Stimulated activated memory B cell treated with anti-CD40 and anti-IgM and Interleukin-4, amounts not matched to agents 10 μg/mL and 1 μg/mL and 100 μg/mL, for 72 hours (primary cell): ENCODE data around the gene IGSF21.

Experiments
- ATAC-seq: fragments of 150-1000 bp; cut with Tn5 transposase; 2 replicates; pipeline ENCODE4 v1.10.0; 2021
- H3K27ac Mint-ChIP-seq: one replicate; pipeline ENCODE4 v1.8.0; 2022; ENCODE audit warnings: mild to moderate bottlenecking, mixed read lengths
- H3K27me3 Mint-ChIP-seq: one replicate; pipeline ENCODE4 v1.8.0; 2022; ENCODE audit warnings: mixed read lengths
- H3K36me3 Mint-ChIP-seq: one replicate; pipeline ENCODE4 v1.8.0; 2022; ENCODE audit warnings: mixed read lengths
- H3K4me1 Mint-ChIP-seq: one replicate; pipeline ENCODE4 v1.8.0; 2022; ENCODE audit warnings: mixed read lengths
- H3K4me3 Mint-ChIP-seq: one replicate; pipeline ENCODE4 v1.8.0; 2022; ENCODE audit warnings: mild to moderate bottlenecking, moderate library complexity, mixed read lengths
- H3K9me3 Mint-ChIP-seq: one replicate; pipeline ENCODE4 v1.8.0; 2022; ENCODE audit warnings: mixed read lengths

The IGSF21 gene

GRCh38 chr1:18190598-18190997 is 83.0 kb downstream of the IGSF21 start:
- Mint-ChIP-seq H3K4me3 (no peak overlapping the region), H3K27me3 (peaks cover 25% of the 10 kb centered on the region), H3K4me1 (no peaks in the 10 kb centered on the region), H3K36me3 (no peaks in the 10 kb centered on the region), H3K9me3 (no peaks in the 10 kb centered on the region), H3K27ac (no peak overlapping the region)
- no peak for ATAC-seq

DNA sequence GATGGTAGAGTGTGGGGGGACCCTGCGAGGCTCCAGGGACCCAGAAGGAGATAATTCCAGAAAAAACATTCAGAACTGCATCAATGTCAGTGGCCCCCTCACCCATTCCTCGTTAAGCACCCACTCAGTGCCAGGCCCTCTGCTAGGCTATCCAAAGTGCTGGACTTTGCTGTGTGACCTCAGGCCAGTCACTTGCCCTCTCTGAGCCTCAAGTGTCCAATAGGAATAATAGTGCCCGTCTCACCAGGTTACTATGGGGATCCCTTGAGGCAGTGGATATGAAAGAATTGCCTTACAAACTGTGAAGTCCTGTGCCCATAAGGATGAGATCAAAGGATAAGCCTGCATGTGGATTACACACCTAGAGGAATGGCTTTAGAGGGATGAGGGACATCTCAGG is 83.4 kb downstream of the IGSF21 start:
- no peaks in the 10 kb centered on the region for H3K9me3 Mint-ChIP-seq
- H3K36me3 Mint-ChIP-seq: no peaks in the 10 kb centered on the region
- peaks cover 29% of the 10 kb centered on the region for H3K27me3 Mint-ChIP-seq
- ATAC-seq: no peak
- no peak overlapping the region for H3K4me3 Mint-ChIP-seq
- H3K27ac Mint-ChIP-seq: no peak overlapping the region
- H3K4me1 Mint-ChIP-seq: no peaks in the 10 kb centered on the region

DNA sequence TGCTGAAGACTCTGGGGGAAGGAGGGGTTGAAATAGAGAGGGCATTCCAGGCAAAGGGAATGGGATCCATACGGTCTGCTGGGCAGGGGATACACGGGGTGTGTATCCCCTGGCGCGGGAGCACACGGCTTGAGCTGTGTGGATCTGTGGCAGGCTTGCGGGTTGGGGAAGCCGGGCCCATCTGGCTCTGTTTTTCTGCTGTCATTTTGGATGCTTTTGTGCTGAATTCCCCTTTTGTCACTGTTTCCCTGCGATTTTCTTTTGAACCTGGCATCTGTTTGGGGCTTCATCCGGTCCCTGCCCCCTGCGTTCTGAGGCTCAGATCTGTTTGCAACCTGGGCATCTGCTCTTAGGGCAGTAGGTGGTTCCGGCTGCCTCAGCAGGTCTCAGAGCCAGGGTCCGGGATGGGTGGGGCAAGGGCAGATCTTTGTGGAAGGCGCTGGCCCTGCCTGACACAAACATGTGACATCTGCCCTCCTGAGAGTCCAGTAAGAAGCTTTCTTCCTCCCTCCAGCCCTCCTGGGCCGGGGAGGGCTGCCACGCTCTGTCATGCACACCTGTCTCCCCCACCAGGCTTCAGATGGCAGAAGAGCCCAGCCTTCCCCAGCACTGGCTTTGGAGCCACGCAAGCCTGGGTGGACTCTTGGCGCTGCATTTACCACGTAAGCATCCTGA is 84.0 kb downstream of the IGSF21 start:
- no peaks in the 10 kb centered on the region for H3K9me3 Mint-ChIP-seq
- no peaks in the 10 kb centered on the region for H3K36me3 Mint-ChIP-seq
- no peak overlapping the region for H3K27ac Mint-ChIP-seq
- no peaks in the 10 kb centered on the region for H3K4me1 Mint-ChIP-seq
- no peak overlapping the region for H3K4me3 Mint-ChIP-seq
- peaks cover 33% of the 10 kb centered on the region for H3K27me3 Mint-ChIP-seq
- no peak for ATAC-seq

DNA sequence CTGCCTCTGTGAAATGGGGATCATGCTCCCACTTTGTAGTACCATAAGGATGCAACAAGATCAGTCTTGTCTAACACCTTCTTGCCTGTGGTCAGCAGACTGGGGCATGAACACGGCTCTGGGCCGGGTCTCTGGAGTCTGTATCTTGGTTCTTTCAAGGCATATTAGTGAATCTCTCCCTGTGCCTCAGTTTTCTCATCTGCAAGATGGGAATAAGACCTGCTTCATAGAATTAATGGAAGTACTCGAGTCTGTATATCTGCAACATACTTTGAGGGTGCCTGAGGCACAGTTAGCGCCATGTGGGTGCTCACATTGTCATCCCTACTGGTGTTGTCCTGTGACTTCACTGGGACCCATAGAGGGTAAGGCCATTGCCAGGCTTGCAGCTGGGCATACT is 84.6 kb downstream of the IGSF21 start:
- H3K9me3 Mint-ChIP-seq: no peaks in the 10 kb centered on the region
- H3K27me3 Mint-ChIP-seq: peaks cover 33% of the 10 kb centered on the region
- H3K4me1 Mint-ChIP-seq: no peaks in the 10 kb centered on the region
- H3K27ac Mint-ChIP-seq: no peak overlapping the region
- no peak overlapping the region for H3K4me3 Mint-ChIP-seq
- ATAC-seq: no peak
- no peaks in the 10 kb centered on the region for H3K36me3 Mint-ChIP-seq

DNA sequence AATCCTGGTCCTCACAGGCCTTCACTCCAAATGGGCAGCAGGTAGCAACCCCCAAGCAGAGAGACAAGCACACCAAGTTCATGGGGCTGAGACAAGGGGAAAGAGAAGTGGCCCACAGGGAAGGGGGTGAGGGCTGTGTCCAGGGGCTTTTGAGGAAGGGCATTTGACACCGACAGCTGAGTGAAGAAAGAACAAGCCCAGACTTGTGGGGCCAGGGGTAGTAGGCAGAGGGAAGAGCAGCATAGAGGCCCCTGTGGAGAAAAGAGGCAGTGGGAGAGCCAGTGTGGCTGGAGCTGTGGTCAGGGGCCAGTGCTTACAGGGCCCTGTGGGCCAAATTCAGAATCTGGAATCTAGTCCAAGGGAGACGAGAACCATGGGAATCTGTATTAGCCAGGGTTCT is 85.4 kb downstream of the IGSF21 start:
- H3K9me3 Mint-ChIP-seq: no peaks in the 10 kb centered on the region
- peaks cover 32% of the 10 kb centered on the region for H3K27me3 Mint-ChIP-seq
- no peaks in the 10 kb centered on the region for H3K36me3 Mint-ChIP-seq
- H3K4me1 Mint-ChIP-seq: no peaks in the 10 kb centered on the region
- no peak for ATAC-seq
- H3K27ac Mint-ChIP-seq: no peak overlapping the region
- no peak overlapping the region for H3K4me3 Mint-ChIP-seq

GRCh38 chr1:18197299-18197698 is 89.7 kb downstream of the IGSF21 start:
- no peak overlapping the region for H3K27ac Mint-ChIP-seq
- ATAC-seq: no peak
- no peak overlapping the region for H3K4me3 Mint-ChIP-seq
- H3K27me3 Mint-ChIP-seq: peaks cover 51% of the 10 kb centered on the region
- H3K9me3 Mint-ChIP-seq: no peaks in the 10 kb centered on the region
- no peaks in the 10 kb centered on the region for H3K36me3 Mint-ChIP-seq
- H3K4me1 Mint-ChIP-seq: no peaks in the 10 kb centered on the region

DNA sequence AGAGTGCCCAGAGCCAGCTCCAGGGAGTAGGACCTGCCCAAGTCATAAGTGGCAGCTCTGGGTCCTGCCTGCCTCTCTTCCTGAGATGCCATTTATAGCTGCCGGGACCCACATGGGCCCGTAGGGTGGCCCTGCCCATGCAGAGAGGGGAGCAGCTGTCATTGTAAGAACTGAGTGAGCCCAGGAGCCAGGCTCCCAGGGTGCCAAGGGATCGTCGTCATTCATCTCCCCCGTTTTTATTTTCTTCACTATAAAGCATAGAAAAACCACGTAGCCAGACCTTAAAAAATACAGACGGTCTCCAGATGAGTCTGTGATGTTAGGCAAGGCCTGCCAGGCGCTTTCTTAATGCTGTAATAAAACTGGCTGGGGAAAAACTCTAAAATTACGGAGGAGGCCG is 90.7 kb downstream of the IGSF21 start:
- no peaks in the 10 kb centered on the region for H3K4me1 Mint-ChIP-seq
- no peak overlapping the region for H3K27ac Mint-ChIP-seq
- ATAC-seq: no peak
- H3K36me3 Mint-ChIP-seq: no peaks in the 10 kb centered on the region
- H3K9me3 Mint-ChIP-seq: no peaks in the 10 kb centered on the region
- no peak overlapping the region for H3K4me3 Mint-ChIP-seq
- peaks cover 52% of the 10 kb centered on the region for H3K27me3 Mint-ChIP-seq

DNA sequence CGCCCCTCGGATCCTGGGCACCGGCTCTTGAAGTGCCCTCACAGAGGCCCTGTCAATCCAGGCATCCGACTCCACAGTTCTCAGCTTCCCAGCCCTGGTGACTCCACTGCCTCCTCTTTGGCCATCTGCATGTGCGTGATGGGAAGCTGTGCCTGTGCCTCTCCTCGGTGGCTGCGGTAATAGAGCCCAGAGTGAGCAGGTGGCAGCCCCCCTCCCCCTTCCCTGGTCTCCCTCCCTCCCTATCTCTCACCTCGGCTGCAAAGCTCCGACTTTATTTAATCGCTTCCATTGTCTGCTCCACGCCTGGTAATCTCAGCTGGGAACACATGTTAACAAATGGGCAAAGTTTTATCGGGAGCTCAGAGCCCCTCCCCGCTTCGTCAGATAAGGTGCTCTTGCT is 91.9 kb downstream of the IGSF21 start:
- no peaks in the 10 kb centered on the region for H3K36me3 Mint-ChIP-seq
- no peak overlapping the region for H3K27ac Mint-ChIP-seq
- peaks cover 53% of the 10 kb centered on the region for H3K27me3 Mint-ChIP-seq
- no peak for ATAC-seq
- H3K9me3 Mint-ChIP-seq: no peaks in the 10 kb centered on the region
- H3K4me3 Mint-ChIP-seq: no peak overlapping the region
- H3K4me1 Mint-ChIP-seq: no peaks in the 10 kb centered on the region

DNA sequence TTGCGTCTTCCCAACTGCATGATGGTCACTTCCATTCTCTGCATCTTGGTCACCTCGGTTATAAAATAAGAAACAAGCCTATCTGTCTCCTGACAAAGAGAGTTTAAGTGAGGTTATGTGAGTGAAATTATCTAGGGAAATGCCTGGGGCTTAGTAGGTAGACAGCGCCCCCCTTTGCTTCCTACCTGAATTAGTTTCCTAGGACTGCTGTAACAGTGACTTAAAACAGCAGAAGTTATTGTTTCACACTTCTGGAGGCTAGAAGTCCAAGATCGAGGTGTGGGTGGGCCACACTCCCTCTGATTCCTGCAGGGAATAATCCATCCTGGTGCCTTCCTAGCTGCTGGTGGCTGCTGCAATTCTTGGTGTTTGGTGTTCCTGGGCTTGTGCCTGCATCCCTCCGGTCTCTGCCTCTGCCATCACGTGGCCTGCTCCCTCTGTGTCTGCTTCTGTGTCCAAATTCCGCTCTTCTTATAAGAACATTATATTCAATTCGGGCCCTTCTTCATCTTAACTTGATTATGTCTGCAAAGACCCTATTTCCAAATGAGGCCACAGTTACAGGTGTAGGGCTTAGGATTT is 92.6 kb downstream of the IGSF21 start:
- no peak overlapping the region for H3K4me3 Mint-ChIP-seq
- no peaks in the 10 kb centered on the region for H3K4me1 Mint-ChIP-seq
- H3K27me3 Mint-ChIP-seq: peaks cover 59% of the 10 kb centered on the region

GRCh38 chr1:18200918-18201317 is 93.3 kb downstream of the IGSF21 start:
- H3K27ac Mint-ChIP-seq: no peak overlapping the region
- H3K9me3 Mint-ChIP-seq: peaks cover 2% of the 10 kb centered on the region
- ATAC-seq: no peak
- peaks cover 59% of the 10 kb centered on the region for H3K27me3 Mint-ChIP-seq
- H3K4me1 Mint-ChIP-seq: no peaks in the 10 kb centered on the region
- H3K36me3 Mint-ChIP-seq: no peaks in the 10 kb centered on the region
- H3K4me3 Mint-ChIP-seq: no peak overlapping the region

More for the DNA sequence above, 92.6 kb downstream of the IGSF21 start:
- H3K9me3 Mint-ChIP-seq: no peaks in the 10 kb centered on the region
- no peak overlapping the region for H3K27ac Mint-ChIP-seq
- H3K36me3 Mint-ChIP-seq: no peaks in the 10 kb centered on the region
- ATAC-seq: no peak

DNA sequence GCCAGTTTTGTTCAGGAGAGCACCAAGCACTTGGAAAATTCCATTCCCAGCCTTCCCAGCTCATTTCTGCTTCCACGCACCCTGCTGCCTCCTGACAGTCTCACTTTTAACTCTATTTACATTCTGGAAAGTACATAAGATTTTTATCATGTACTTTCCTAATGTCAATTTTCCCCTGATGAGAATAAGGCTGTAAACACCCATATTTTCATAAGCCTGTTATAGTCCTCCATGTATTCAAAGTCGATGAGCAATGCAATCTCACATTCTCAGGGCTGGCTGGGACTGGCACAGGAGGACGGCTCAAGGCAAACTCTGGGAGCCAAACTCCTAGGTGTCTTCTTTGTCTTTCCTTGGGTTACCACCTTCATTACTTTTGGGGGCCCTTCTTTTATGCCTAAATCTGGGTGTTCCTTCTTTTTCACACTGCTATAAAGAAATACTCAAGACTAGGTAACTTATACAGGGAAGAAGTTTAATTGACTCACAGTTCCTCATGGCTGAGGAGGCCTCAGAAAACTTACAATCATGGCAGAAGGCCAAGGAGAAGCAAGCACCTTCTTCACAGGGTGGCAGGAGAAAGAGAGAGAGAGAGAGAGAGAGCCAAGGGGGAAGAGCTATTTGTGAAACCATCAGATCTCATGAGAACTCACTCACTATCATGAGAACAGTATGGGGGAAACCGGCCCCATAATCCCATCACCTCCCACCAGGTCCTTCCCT is 94.6 kb downstream of the IGSF21 start:
- H3K4me1 Mint-ChIP-seq: no peaks in the 10 kb centered on the region
- H3K4me3 Mint-ChIP-seq: no peak overlapping the region
- no peak overlapping the region for H3K27ac Mint-ChIP-seq
- ATAC-seq: no peak
- H3K27me3 Mint-ChIP-seq: peaks cover 63% of the 10 kb centered on the region
- peaks cover 7% of the 10 kb centered on the region for H3K9me3 Mint-ChIP-seq
- H3K36me3 Mint-ChIP-seq: no peaks in the 10 kb centered on the region

DNA sequence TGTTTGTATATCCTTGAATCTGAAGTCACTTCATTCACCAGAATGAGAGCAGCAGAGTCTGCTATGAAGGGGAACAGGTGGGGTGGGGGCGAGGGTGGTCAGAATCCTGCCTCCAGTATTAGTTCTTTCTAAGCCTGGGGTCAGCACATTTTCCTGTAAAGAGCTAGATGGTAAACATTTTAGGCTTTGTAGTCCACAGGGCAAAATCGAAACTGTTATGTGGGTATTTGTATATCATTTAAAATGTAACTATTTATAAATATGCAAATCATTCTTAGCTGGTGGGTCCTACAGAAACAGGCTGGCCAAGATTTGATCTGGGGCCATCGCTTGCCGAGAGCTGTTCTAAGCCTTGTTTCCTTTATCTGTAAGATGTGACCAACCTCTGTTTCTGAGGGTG is 96.0 kb downstream of the IGSF21 start:
- H3K9me3 Mint-ChIP-seq: peaks cover 7% of the 10 kb centered on the region
- H3K27me3 Mint-ChIP-seq: peaks cover 57% of the 10 kb centered on the region
- H3K4me1 Mint-ChIP-seq: no peaks in the 10 kb centered on the region
- H3K36me3 Mint-ChIP-seq: no peaks in the 10 kb centered on the region
- ATAC-seq: no peak
- no peak overlapping the region for H3K27ac Mint-ChIP-seq
- H3K4me3 Mint-ChIP-seq: no peak overlapping the region

GRCh38 chr1:18204575-18204974 is 97.0 kb downstream of the IGSF21 start:
- peaks cover 7% of the 10 kb centered on the region for H3K9me3 Mint-ChIP-seq
- H3K4me1 Mint-ChIP-seq: no peaks in the 10 kb centered on the region
- H3K27ac Mint-ChIP-seq: no peak overlapping the region
- H3K36me3 Mint-ChIP-seq: no peaks in the 10 kb centered on the region
- no peak overlapping the region for H3K4me3 Mint-ChIP-seq
- ATAC-seq: no peak
- peaks cover 50% of the 10 kb centered on the region for H3K27me3 Mint-ChIP-seq

DNA sequence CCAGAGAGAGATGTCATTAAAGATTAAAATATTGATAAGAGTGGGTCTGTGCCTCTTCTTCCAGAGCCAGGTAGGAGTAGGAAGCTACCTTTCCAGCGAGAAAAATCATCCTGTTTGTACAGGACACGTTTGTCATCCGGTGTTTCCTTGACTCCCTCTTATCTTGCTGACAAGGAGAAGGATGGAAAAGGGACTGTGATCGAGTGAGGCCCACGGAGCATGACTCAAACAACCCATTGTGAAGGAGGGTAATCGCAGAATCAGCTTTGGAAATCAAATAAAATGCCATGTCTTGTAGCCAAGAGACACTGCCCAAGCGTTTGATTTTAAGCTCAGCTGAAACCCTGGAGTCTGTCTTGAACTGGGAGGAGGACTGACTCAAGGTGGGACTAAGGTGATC is 97.7 kb downstream of the IGSF21 start:
- H3K9me3 Mint-ChIP-seq: peaks cover 7% of the 10 kb centered on the region
- no peaks in the 10 kb centered on the region for H3K4me1 Mint-ChIP-seq
- ATAC-seq: no peak
- H3K36me3 Mint-ChIP-seq: no peaks in the 10 kb centered on the region
- H3K27me3 Mint-ChIP-seq: peaks cover 46% of the 10 kb centered on the region
- H3K27ac Mint-ChIP-seq: no peak overlapping the region
- no peak overlapping the region for H3K4me3 Mint-ChIP-seq

- Mint-ChIP-seq H3K36me3 (no peaks in the 10 kb centered on the region), H3K4me1 (no peaks in the 10 kb centered on the region), H3K27me3 (peaks cover 38% of the 10 kb centered on the region), H3K27ac (no peak overlapping the region), H3K9me3 (peaks cover 4% of the 10 kb centered on the region), H3K4me3 (no peak overlapping the region)
- no peak for ATAC-seq
These were observed 104.2 kb downstream of the IGSF21 start for GRCh38 chr1:18211764-18212163.
